Measurements from ENCODE around the gene SREK1.
"Not testable (repeated sequence)": the region's sequence is repeated elsewhere in the genome, so short reads cannot be mapped to it uniquely, and the experiment has no call there.

SREK1 gene

DNA sequence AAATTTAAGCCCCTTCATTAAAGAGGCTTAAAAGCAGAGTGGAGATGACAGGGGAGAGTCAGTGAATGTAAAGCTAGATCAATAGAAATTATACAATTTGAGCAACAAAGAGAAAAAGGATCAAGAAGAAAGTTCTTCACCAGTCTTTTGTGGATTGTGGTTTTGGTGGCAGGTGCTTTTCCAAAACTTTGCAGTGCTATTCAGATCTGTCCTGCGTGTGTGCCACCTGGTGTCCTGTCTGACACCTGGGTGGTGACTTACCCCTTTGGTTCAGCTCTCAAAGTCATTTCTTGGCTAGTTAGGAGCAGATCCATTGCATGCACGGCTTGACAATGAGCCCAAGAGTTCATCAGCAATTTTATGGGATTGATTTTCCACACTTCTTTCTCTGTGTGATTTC lies 69.4 kb downstream of the SREK1 start:
- no peak for DNase-seq (ENCODE audit: low read depth in 1 of 2, low spot score in 1 of 2)

DNA sequence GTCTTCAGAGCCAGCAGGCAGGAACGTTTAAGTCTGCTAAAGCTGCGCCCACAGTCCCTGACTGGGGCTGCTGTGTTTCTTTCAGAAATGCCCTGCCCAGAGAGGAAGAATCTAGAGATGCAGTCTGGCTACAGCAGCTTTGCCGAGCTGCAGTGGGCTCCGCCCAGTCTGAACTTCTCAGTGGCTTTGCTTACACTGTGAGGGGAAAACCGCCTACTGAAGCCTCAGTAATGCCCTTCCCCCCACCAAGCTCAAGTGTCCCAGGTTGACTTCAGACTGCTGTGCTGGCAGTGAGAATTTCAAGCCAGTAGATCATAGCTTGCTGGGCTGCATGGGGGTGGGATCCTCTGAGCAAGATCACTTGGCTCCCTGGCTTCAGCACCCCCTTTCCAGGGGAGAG lies 78.4 kb downstream of the SREK1 start:
- DNase-seq (ENCODE audit: low read depth in 1 of 2, low spot score in 1 of 2): no peak

DNA sequence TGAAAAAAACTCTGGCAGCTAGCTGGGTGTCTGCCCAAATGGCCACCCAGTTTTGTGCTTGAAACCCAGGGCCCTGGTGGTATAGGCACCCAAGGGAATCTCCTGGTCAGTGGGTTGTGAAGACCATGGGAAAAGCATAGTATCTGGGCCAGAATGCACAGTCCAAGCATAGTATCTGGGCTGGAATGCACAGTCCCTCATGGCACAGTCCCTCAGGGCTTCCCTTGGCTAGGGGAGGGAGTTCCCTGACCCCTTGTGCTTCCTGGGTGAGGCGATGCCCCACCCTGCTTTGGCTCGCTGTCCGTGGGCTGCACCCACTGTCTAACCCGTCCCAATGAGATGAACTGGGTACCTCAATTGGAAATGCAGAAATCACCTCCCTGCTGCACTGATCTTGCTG lies 78.8 kb downstream of the SREK1 start:
- DNase-seq (ENCODE audit: low read depth in 1 of 2, low spot score in 1 of 2): not testable (repeated sequence)

DNA sequence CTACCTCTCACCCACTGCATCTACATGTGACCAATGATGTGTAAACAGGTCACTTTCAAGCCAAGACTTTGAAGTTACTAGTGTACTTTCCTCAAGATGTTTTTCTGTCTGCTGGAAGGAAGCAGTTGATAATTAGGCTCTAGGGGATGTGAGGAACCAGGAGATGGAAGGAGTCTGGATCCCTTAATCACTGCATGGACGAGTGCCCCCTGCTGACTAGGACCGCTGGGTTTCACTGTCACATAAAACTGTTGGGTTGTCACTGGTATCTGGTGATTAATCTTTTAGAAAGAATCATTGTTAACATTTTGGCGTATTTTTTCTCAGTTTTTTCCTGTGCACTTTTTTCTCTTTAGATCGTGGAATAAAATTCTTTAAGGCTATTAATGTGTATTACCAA lies 79.5 kb downstream of the SREK1 start:
- DNase-seq (ENCODE audit: low read depth in 1 of 2, low spot score in 1 of 2): no peak

DNA sequence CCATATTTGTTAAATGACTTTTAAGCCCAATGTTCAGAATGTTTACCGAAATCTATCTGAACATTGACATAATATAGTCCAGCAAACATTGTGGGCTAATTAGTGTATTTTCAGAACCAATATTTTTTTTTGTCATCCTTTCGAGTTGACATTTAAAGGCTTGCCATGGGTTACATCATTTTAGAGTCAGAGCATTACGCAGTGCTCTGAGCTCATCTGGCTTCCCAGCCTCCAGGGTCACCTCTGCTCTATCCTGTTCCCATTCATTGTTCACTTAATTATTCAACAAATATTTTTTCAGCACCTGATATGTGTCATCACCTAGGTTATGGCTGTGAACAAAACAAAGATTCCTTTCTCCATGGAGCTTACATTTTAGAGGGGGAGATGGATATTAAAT lies 80.2 kb downstream of the SREK1 start:
- no peak for DNase-seq (ENCODE audit: low read depth in 1 of 2, low spot score in 1 of 2)

DNA sequence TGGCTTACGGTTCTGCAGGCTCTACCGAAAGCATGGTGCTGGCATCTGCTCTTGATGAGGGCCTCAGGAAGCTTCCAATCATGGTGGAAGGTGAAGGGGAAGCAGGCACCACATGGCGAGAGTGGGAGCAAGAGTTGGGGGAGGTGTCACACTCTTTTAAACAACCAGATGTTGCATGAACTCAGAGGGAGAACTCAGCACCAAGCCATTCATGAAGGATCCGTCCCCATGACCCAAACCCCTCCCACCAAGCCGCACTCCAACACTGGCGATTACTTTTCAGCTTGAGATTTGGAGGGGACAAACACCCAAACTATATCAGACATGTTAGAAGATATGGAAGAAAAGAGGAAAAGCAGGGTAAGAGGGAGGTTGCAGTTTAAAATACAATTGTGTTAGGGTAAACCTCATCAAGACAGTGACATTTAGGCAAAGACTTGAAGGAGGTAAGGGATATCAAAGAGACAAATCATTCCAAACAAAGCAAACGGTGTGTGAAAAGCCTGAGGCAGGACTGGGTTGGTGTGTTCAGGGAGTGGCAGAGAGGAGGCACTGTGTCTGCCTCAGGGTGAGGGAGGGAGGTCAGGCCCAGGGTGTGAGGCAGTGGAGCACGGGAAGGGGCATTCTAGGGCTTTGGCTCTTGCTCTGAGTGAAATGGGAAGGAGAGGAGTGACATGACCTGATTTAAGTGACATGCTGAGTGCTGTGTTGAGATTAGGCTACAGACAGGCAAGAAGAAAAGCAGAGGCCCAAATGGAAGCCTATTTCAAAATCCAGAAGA lies 80.9 kb downstream of the SREK1 start:
- DNase-seq (ENCODE audit: low read depth in 1 of 2, low spot score in 1 of 2): no peak

DNA sequence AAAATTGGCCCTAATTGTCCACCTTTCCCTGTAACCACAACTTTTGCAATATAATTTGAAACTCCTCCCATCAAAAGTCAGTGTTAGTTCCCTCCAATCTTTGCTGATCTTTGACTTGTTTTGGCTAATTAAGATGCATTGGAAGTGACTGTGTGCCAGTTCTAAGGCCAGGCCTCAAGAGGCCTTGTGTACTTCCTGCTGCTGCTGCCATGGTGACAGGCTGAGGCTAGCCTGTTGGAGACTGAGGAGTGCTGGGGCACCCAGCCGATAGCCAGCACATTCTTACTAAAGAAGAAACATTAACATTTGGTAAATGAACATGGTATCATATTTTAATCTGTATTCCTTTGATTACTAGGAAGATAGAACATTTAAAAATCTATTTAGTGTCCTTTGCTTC lies 86.5 kb downstream of the SREK1 start:
- no peak for DNase-seq (ENCODE audit: low read depth in 1 of 2, low spot score in 1 of 2)

DNA sequence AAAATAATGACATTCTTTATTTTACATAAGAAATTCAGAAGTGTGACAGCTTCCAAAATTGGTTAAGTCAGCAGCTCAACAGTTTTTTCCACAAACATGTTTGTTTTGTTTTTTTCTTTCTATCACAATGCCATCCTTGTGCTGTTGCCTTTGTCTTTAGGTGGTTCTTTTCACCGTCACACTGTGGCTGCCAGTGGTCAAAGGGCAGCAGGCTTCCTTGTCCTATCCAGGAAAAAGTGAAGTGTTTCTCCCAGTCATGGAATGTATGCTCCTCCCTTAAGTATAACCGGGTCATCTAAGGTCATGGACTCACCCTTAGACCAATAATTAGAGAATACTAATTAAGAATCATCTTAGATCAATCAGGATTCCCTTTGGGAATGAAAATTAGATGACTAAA lies 87.4 kb downstream of the SREK1 start:
- no peak for DNase-seq (ENCODE audit: low read depth in 1 of 2, low spot score in 1 of 2)

DNA sequence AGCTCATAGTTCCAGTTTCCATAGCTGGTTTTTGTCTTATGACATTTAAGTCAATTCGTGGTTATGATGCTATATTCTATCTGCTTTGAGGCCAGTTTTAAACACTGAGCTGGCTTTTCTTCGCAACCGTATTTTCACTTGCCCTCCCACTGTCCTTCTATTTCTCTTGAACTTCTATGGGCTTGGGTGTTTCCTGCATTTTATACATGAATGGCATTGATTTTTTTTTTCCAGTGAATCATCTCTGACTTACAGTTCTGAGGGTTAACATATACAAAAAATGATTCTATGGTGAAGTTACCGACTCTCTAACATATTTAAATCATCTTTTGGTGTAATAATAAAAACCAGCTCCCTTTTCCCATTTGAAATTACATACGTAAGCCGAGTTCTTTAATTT lies 88.2 kb downstream of the SREK1 start:
- no peak for DNase-seq (ENCODE audit: low read depth in 1 of 2, low spot score in 1 of 2)

DNA sequence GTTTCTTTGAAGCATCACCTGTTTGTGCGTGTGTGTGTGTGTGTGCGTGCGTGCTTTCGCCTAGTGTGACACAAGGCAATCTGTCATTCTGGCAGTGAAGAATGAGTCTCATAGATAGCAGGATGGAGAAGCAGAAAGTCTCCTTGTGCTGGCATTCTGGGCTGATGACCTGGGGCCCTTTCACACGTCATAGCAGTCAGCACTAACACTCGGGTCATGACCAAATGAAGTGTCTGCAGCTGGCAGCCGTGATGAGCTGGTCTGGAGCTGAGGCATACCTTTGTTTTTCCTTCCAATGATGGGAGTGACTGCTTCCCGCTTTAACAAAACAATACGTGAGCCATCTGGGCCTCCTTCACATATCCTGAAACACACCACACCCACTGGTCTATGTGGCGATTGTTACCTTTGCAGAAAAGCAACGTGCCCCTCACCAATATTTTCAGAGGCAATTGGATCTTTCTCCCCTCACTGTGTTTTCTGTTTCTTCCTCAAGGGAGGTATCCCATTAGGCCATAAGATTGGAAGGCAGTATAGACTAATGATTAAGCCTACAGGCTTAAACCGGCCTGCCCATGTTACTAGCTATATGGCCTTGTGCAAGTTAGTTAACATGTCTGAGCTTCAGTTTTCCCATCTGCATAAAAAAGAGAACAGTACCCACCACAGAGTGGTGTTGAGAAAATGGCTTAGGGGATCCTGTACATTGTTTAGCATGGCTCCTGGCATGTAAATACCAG lies 88.8 kb downstream of the SREK1 start:
- no peak for DNase-seq (ENCODE audit: low read depth in 1 of 2, low spot score in 1 of 2)
